GM13977 (cell line): Measurements from ENCODE around the gene TBX10.
"Not testable (repeated sequence)": the region's sequence is repeated elsewhere in the genome, so short reads cannot be mapped to it uniquely, and the experiment has no call there.

ENCODE experiments used
- DNase-seq: peaks from one replicate; pipeline ENCODE4 v3.0.0; 2012; ENCODE audit warnings: low spot score
- CTCF ChIP-seq: IDR thresholded peaks from 2 replicates; pipeline ENCODE4 v1.5.1; 2012; ENCODE audit warnings: mild to moderate bottlenecking, control low read depth; ENCODE audit not compliant: insufficient read depth; ENCODE audit errors: extremely low read depth, missing control alignments
- in situ Hi-C: fragments of 300-500 bp; cut with MboI; formaldehyde crosslinking; loops from one replicate; pipeline ENCODE4 v1.12.0; 2022; ENCODE audit warnings: low sequenced_read_pairs, low pct_unique_long_range_greater_than_20kb, mixed read lengths, inconsistent platforms; ENCODE audit not compliant: unreplicated experiment

Gene TBX10

GRCh38 chr11:67626970-67627369 lies 12.6 kb downstream of the TBX10 start:
- DNase-seq: no peak
- in situ Hi-C loops: no loop called here
- TF ChIP-seq CTCF: no peak

- in situ Hi-C loops, DNase-seq: not testable (repeated sequence)
Measured at GRCh38 chr11:67626131-67626833, 13.3 kb downstream of the TBX10 start.

GRCh38 chr11:67623795-67624194 lies 15.8 kb downstream of the TBX10 start:
- in situ Hi-C loops, DNase-seq: not testable (repeated sequence)

- in situ Hi-C loops, DNase-seq: not testable (repeated sequence)
Measured at GRCh38 chr11:67622905-67623304, 16.7 kb downstream of the TBX10 start.

GRCh38 chr11:67621928-67622327 lies 17.6 kb downstream of the TBX10 start:
- in situ Hi-C loops, DNase-seq: not testable (repeated sequence)

- in situ Hi-C loops, DNase-seq: not testable (repeated sequence)
Measured at GRCh38 chr11:67620621-67621020, 18.9 kb downstream of the TBX10 start.

GRCh38 chr11:67619683-67620618 lies 19.6 kb downstream of the TBX10 start:
- DNase-seq, in situ Hi-C loops: not testable (repeated sequence)

GRCh38 chr11:67618901-67619659 lies 20.5 kb downstream of the TBX10 start:
- DNase-seq, in situ Hi-C loops: not testable (repeated sequence)

- in situ Hi-C loops: no loop called here
- TF ChIP-seq CTCF: no peak
- DNase-seq: no peak
Measured at GRCh38 chr11:67617243-67617953, 22.2 kb downstream of the TBX10 start.
